RWPE1 (cell line): ENCODE measurements around the gene ISY1.
"Not testable (repeated sequence)": the region's sequence is repeated elsewhere in the genome, so short reads cannot be mapped to it uniquely, and the experiment has no call there.

Experiments used
- CTCF ChIA-PET: fragments of 350-600 bp; sonication (Branson Sonifier 250); formaldehyde crosslinking; extraction: SDS; loops from one replicate; lab custom pipeline; 2021; lab: Yijun Ruan, JAX
- POLR2A ChIA-PET: fragments of 400-600 bp; formaldehyde crosslinking; extraction: SDS; loops from one replicate; lab custom pipeline; 2020; ENCODE audit warnings: antibody characterized with exemption; ENCODE audit not compliant: low non-redundant PET; lab: Yijun Ruan, JAX
- DNase-seq: peaks from one replicate; pipeline ENCODE4 v3.0.0; 2012; ENCODE audit warnings: low spot score
- H3K27ac ChIP-seq: fragments of 450-650 bp; 2 replicates; pipeline ENCODE4 v1.5.1; 2017
- CTCF ChIP-seq: fragments of 450-650 bp; conservative IDR thresholded peaks from 2 replicates; pipeline ENCODE4 v1.5.1; 2017; ENCODE audit warnings: low read depth, mild to moderate bottlenecking

Gene ISY1

GRCh38 chr3:129100274-129100673, 60.6 kb downstream of the ISY1 start:
- TF ChIP-seq CTCF = no peak
- CTCF ChIA-PET = interaction anchor here (0.6 to 1.4 kb wide), 2 partner anchors 126 to 130 kb away, joined by 3 to 4 read pairs; no protein-coding TSS in a partner anchor
- DNase-seq = no peak
- no peak overlapping the region for H3K27ac ChIP-seq
- POLR2A ChIA-PET = no interaction called here

- TF ChIP-seq CTCF = no peak
- DNase-seq = no peak
- CTCF ChIA-PET = interaction anchor here (1.0 kb wide), 1 partner anchor 125 kb away, joined by 8 read pairs; no protein-coding TSS in a partner anchor
Observed at GRCh38 chr3:129095285-129095684, 65.6 kb downstream of the ISY1 start.

DNA sequence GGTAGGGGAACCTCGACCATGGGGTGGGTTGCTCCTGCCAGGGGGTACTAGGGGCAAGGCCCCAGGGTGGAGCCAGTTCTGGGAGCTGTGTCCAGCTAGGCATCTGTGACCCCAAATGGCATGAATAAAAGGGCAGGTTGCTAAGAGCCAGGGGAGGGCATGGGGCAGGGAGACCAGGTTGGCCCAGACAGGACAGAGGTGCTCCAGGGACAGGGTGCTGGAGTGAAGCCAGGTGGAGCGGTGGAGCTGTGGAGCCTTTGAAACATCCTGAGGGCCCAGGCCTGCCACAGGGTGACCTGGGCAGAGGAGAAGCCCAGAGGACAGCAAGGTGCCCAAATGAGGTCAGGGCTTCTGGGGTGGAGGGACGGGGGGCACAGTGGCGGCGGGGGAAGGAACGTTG, 72.6 kb downstream of the ISY1 start:
- H3K27ac ChIP-seq, CTCF ChIA-PET, DNase-seq, POLR2A ChIA-PET: not testable (repeated sequence)

More at GRCh38 chr3:129095285-129095684, 65.6 kb downstream of the ISY1 start:
- no peak overlapping the region for H3K27ac ChIP-seq
- POLR2A ChIA-PET = no interaction called here

DNA sequence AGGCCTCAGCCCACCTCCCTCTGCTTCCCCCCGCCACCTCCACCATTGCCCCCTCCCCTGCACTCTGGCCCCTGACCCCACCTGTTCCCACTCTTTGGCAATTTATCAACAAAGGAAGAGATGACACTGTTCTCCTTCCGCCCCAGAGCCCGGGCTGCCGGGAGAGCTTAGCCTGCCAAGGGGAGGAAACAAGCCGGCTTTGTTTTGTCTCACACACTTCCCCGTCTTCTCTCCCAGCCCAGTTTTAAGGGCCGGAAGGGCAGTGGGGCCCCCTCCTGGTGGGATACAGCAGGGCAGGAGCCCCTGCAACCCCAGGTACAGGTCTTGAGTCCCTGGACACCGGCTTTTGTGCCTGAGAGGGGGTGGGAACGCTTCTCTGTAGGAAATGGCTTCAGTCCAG, 73.0 kb downstream of the ISY1 start:
- POLR2A ChIA-PET = not testable (repeated sequence)

DNA sequence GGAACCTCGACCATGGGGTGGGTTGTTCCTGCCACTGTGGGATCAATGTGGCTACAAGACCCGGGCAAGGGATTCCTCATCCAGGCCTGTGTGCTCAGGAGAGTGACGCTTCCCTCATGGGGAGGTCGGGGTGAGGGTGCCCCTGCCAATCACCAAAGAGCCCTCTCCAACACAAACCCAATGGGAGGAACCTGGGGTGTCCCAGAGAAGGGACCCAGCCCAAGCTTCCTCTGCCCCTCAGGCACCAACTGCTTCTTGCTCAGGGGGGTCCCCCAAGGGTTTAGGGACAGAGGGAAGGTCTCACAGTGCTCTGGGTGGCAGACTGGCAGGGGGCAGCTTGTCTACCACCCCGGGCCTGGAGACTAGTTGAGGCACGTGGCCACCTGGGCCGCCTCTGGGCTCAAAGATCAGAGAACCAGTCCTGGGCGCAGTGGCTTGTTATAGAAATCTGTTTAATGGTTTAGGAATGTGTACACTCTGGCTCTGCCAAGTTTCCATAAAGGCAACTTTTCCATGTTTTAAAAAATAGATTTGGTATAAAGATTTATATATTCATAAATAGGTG, 73.6 kb downstream of the ISY1 start:
- peak overlapping the region; percentile 85 for H3K27ac ChIP-seq
- CTCF ChIA-PET = no interaction called here

More for the DNA sequence above, 73.0 kb downstream of the ISY1 start:
- DNase-seq, CTCF ChIA-PET: not testable (repeated sequence)
- H3K27ac ChIP-seq = peak overlapping the region; percentile 85

DNA sequence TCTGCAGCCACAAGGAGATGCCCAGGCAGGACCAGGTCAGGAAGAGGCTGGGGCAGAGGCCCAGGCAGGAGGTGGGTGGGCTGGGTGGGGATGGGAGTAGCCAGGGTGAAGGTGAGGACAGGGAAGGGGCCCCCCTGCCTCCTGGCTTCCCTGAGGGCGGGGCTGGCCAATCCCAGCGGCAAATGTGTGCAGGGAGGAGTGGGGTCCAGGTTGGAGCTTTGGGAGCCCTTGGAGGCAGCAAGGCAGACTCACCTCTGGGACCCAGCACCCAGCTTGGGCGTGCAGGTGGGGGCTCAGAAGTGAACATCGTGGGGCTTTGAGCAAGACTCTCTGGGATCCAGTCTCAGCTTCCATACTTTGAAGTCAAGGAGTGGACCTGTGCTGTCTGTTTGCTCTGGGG, 75.0 kb downstream of the ISY1 start:
- no peak overlapping the region for H3K27ac ChIP-seq
- no peak for DNase-seq
- TF ChIP-seq CTCF = no peak
- POLR2A ChIA-PET = no interaction called here
- CTCF ChIA-PET = no interaction called here

More for the DNA sequence above, 73.6 kb downstream of the ISY1 start:
- DNase-seq = peak; percentile 26
- POLR2A ChIA-PET = no interaction called here
- TF ChIP-seq CTCF = no peak

DNA sequence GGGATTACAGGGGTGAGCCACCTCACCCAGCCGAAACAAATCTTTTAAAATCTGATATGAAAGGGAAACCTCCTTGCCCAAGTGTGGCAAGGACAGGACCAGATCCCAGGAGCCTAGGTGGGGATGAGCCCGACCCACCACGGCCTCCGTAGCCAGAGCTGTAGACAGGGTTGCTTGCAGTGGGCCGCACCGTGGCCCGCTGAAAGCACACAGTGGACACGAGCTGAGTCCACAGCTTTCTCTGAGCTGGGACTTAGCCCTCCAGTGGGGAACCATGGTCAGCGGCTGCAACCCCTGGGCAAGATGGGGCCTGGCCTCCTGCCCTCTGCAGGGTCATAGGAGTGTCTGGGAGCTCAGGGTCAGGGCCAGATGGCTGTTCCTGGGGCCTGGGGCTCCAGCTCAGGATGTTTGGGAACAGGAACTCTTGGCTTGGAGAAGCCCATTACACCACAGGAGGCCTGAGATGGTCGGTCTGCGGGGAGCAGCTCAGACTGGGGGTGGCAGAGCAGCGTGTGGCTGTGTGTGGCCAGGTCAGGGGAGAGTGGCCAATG, 75.6 kb downstream of the ISY1 start:
- TF ChIP-seq CTCF = no peak
- H3K27ac ChIP-seq = no peak overlapping the region
- CTCF ChIA-PET = interaction anchor here (0.7 kb wide), 1 partner anchor 61 kb away, joined by 3 read pairs; no protein-coding TSS in a partner anchor
- POLR2A ChIA-PET = no interaction called here
- DNase-seq = no peak
